Neural progenitor cell (in vitro differentiated cells): Measurements from ENCODE around the gene TPSB2. TPM values are rescaled to one million over a fixed set of nuclear protein-coding genes. Genes with fewer than 3 reads are reported as not detected.

Experiments
- DNase-seq: peaks from one replicate; pipeline ENCODE4 v3.0.0-alpha.2; 2016; ENCODE audit warnings: low spot score
- H2AFZ ChIP-seq: fragments of 200-600 bp; sonication (generic); replicated peaks from 2 replicates; pipeline ENCODE4 v1.6.1; 2016; ENCODE audit warnings: antibody characterized with exemption
- H3F3A ChIP-seq: fragments of 200-600 bp; sonication (generic); 2 replicates; pipeline ENCODE4 v1.6.1; 2016; ENCODE audit warnings: antibody characterized with exemption, low read depth
- H3K27ac ChIP-seq: fragments of 200-600 bp; sonication (generic); 2 replicates; pipeline ENCODE4 v1.5.1; 2016; ENCODE audit warnings: mild to moderate bottlenecking
- H3K27me3 ChIP-seq: fragments of 200-600 bp; sonication (generic); 2 replicates; pipeline ENCODE4 v1.6.1; 2016; ENCODE audit warnings: mild to moderate bottlenecking, moderate library complexity
- H3K36me3 ChIP-seq: fragments of 200-600 bp; sonication (generic); 2 replicates; pipeline ENCODE4 v1.5.1; 2016
- H3K4me1 ChIP-seq: fragments of 200-600 bp; sonication (generic); 2 replicates; pipeline ENCODE4 v1.6.1; 2016; ENCODE audit warnings: mixed run types
- H3K4me2 ChIP-seq: fragments of 200-600 bp; sonication (generic); 2 replicates; pipeline ENCODE4 v1.6.1; 2016
- H3K4me3 ChIP-seq: fragments of 200-600 bp; sonication (generic); 2 replicates; pipeline ENCODE4 v1.5.1; 2016
- H3K79me2 ChIP-seq: fragments of 200-600 bp; sonication (generic); 2 replicates; pipeline ENCODE4 v1.6.1; 2016; ENCODE audit warnings: low read depth
- H3K9ac ChIP-seq: fragments of 200-600 bp; sonication (generic); 2 replicates; pipeline ENCODE4 v1.6.1; 2016
- H3K9me3 ChIP-seq: fragments of 200-600 bp; sonication (generic); 2 replicates; pipeline ENCODE4 v1.5.1; 2016; ENCODE audit warnings: low read depth
- H4K20me1 ChIP-seq: fragments of 200-600 bp; sonication (generic); 2 replicates; pipeline ENCODE4 v1.6.1; 2016; ENCODE audit warnings: low read depth
- H3K27ac Mint-ChIP-seq: 3 replicates; pipeline ENCODE4 v1.8.0; 2021; ENCODE audit warnings: mixed read lengths
- H3K27me3 Mint-ChIP-seq: 2 replicates; pipeline ENCODE4 v1.8.0; 2022; ENCODE audit warnings: low read depth, mild to moderate bottlenecking, inconsistent platforms, moderate library complexity, mixed read lengths; ENCODE audit not compliant: insufficient read depth
- H3K36me3 Mint-ChIP-seq: 3 replicates; pipeline ENCODE4 v1.8.0; 2021; ENCODE audit warnings: mixed read lengths
- H3K4me1 Mint-ChIP-seq: 3 replicates; pipeline ENCODE4 v1.8.0; 2021; ENCODE audit warnings: mixed read lengths
- H3K4me3 Mint-ChIP-seq: 3 replicates; pipeline ENCODE4 v1.8.0; 2021; ENCODE audit warnings: mild to moderate bottlenecking, moderate library complexity, mixed read lengths
- H3K9me3 Mint-ChIP-seq: 3 replicates; pipeline ENCODE4 v1.8.0; 2020; ENCODE audit warnings: mixed read lengths
- CTCF ChIP-seq: fragments of 200-600 bp; sonication (generic); IDR thresholded peaks from 2 replicates; pipeline ENCODE4 v1.5.1; 2017; ENCODE audit warnings: antibody characterized with exemption, mild to moderate bottlenecking
- EZH2 ChIP-seq: fragments of 200-600 bp; sonication (generic); IDR thresholded peaks from 2 replicates; pipeline ENCODE4 v1.6.1; 2017; ENCODE audit warnings: antibody characterized with exemption, mild to moderate bottlenecking, moderate library complexity
- EZH2phosphoT487 ChIP-seq: fragments of 200-600 bp; sonication (generic); IDR thresholded peaks from 2 replicates; pipeline ENCODE4 v1.6.1; 2017; ENCODE audit warnings: antibody characterized with exemption
- total RNA-seq: library from RNA; depleted of rRNA; stranded (reverse); fragments of >200 nt; gene quantifications from 2 replicates; pipeline ENCODE4 v1.2.3, GENCODE V29; 2015; ENCODE audit warnings: low replicate concordance

Gene TPSB2
- total RNA-seq, 1 donor from 2014 or later, result not detected

- Histone ChIP-seq H3K4me2 (no peak overlapping the region), H3K27me3 (peaks cover 36% of the 10 kb centered on the region), H3K27ac (no peak overlapping the region), H3K9ac (no peak overlapping the region), H4K20me1 (no peaks in the 10 kb centered on the region), H3K4me1 (peaks cover 4% of the 10 kb centered on the region), H3K4me3 (no peak overlapping the region), H2AFZ (no peak overlapping the region), H3K9me3 (no peaks in the 10 kb centered on the region), H3K36me3 (no peaks in the 10 kb centered on the region), H3K79me2 (no peaks in the 10 kb centered on the region), H3F3A (peaks cover 10% of the 10 kb centered on the region)
- DNase-seq, result no peak
- peak overlapping the region; percentile 38 for H3K27ac Mint-ChIP-seq
- peaks cover 4% of the 10 kb centered on the region for H3K4me1 Mint-ChIP-seq
- TF ChIP-seq CTCF (no peak), EZH2 (no peak), EZH2phosphoT487 (no peak)
- peaks cover 37% of the 10 kb centered on the region for H3K27me3 Mint-ChIP-seq
- H3K4me3 Mint-ChIP-seq, result peak overlapping the region; percentile 39
- H3K9me3 Mint-ChIP-seq, result peaks cover 6% of the 10 kb centered on the region
- H3K36me3 Mint-ChIP-seq, result no peaks in the 10 kb centered on the region
Observed at GRCh38 chr16:1263591-1264344, 33.8 kb upstream of the TPSB2 start.

- Histone ChIP-seq H3F3A (peaks cover 10% of the 10 kb centered on the region), H3K36me3 (no peaks in the 10 kb centered on the region), H3K27ac (no peak overlapping the region), H2AFZ (no peak overlapping the region), H3K4me3 (no peak overlapping the region), H3K79me2 (no peaks in the 10 kb centered on the region), H3K4me1 (peaks cover 4% of the 10 kb centered on the region), H4K20me1 (no peaks in the 10 kb centered on the region), H3K9me3 (no peaks in the 10 kb centered on the region), H3K9ac (no peak overlapping the region), H3K27me3 (peaks cover 37% of the 10 kb centered on the region), H3K4me2 (no peak overlapping the region)
- H3K27ac Mint-ChIP-seq, result no peak overlapping the region
- TF ChIP-seq EZH2 (no peak), EZH2phosphoT487 (no peak), CTCF (no peak)
- peaks cover 5% of the 10 kb centered on the region for H3K4me1 Mint-ChIP-seq
- no peaks in the 10 kb centered on the region for H3K36me3 Mint-ChIP-seq
- H3K4me3 Mint-ChIP-seq, result no peak overlapping the region
- peaks cover 38% of the 10 kb centered on the region for H3K27me3 Mint-ChIP-seq
- H3K9me3 Mint-ChIP-seq, result peaks cover 6% of the 10 kb centered on the region
- DNase-seq, result no peak
Observed at GRCh38 chr16:1262846-1263221, 32.9 kb upstream of the TPSB2 start.

GRCh38 chr16:1262210-1262845 lies 32.3 kb upstream of the TPSB2 start:
- H3K79me2 ChIP-seq, result no peaks in the 10 kb centered on the region
- H3K4me3 Mint-ChIP-seq, result no peak overlapping the region
- peaks cover 6% of the 10 kb centered on the region for H3K9me3 Mint-ChIP-seq
- H2AFZ ChIP-seq, result no peak overlapping the region
- DNase-seq, result no peak
- H3K4me1 ChIP-seq, result peaks cover 4% of the 10 kb centered on the region
- H3K4me2 ChIP-seq, result no peak overlapping the region
- peaks cover 37% of the 10 kb centered on the region for H3K27me3 ChIP-seq
- no peak for TF ChIP-seq EZH2
- no peak for TF ChIP-seq EZH2phosphoT487
- TF ChIP-seq CTCF, result no peak
- peaks cover 38% of the 10 kb centered on the region for H3K27me3 Mint-ChIP-seq
- H3K36me3 Mint-ChIP-seq, result no peaks in the 10 kb centered on the region
- H3K9ac ChIP-seq, result no peak overlapping the region
- H3K4me1 Mint-ChIP-seq, result peaks cover 5% of the 10 kb centered on the region
- H3F3A ChIP-seq, result peaks cover 10% of the 10 kb centered on the region
- no peak overlapping the region for H3K27ac ChIP-seq
- H3K4me3 ChIP-seq, result no peak overlapping the region
- no peak overlapping the region for H3K27ac Mint-ChIP-seq
- H3K9me3 ChIP-seq, result no peaks in the 10 kb centered on the region
- H3K36me3 ChIP-seq, result no peaks in the 10 kb centered on the region
- no peaks in the 10 kb centered on the region for H4K20me1 ChIP-seq
